Dermis microvascular lymphatic vessel endothelial cell (primary cell): ENCODE measurements around the gene MGAT3. TPM values are rescaled to one million over a fixed set of nuclear protein-coding genes. Genes with fewer than 3 reads are reported as not detected.
"Not testable (repeated sequence)": the region's sequence is repeated elsewhere in the genome, so short reads cannot be mapped to it uniquely, and the experiment has no call there.

Experiments
- DNase-seq, 2 donors: peaks; one replicate each; pipeline versions ENCODE4 v3.0.0 to v3.0.0-alpha.2; 2010; ENCODE audit warnings: low read depth in 2 of 2
- total RNA-seq: library from RNA; depleted of rRNA; stranded (reverse); fragments of >200 nt; gene quantifications from 2 replicates; pipeline ENCODE4 v1.2.1, GENCODE V29; 2014

Gene MGAT3
- total RNA-seq, 1 donor from 2014 or later, result not detected

DNA sequence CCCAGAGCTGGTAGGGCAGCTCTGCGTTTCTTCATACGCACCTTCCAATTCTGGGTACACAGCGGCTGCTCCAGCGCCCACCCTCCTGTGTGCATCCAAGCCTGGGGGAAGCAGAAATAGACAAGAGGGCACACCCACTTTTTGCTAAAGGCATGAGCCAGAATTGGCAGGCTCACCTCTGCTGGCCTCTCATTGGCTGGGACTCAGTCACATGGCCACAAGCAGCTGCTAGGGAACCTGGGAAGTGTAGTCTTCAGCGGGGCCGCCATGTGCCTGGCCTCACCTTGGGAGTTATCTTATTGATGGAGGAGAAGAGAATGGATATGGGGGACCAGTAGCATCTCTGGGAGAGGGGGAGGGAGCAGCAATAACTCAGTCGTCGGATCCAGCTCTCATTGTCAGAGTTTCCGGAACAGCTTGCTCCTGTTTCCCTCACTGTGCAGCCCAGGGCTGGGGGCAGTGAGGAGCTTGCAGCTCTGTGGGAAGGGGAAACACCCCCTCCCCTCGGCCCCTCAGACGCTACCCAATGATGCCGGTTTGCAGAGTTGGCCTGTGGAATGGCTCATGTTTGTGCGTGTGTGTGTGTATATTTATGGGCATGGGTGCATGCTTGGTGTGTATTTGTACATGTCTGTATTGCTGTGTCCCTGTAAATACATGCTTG lies 33.5 kb downstream of the MGAT3 start:
- peak; percentile 28 to 63 for DNase-seq

DNA sequence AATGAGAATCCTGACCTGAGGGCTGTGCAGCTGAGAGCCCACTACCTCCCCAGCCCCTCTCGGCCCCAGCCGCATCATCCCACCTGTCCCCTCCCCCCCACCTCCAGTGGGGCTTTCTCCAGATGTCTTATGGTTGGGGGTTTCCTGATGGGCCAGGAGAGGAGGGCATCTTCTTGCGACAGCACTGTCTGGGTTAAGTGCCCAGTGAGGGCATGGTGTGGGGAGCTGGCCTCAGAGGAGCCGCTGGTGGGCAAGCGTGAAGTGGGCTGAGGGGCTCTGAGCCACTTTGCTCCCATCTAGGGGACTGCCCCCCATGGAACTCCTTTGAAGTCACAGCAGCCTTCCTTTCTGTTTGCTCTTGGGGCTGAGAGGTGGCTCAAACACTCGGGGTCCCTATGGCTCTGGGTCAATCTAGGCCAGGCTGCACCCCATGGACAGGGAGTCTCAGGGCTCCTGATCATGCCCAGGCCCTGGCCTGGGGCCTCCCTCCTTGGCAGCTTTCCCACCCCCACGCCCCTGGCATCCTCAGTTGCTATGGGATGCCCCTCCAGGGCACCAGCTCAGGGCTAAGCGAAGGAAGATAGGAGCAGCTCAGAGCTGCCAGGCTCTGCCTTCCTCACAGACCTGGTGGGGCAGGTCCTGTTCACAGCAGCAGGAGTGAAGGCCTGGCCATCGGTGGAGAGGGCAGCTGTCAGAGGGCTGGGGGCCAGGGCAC lies 34.3 kb downstream of the MGAT3 start:
- no peak for DNase-seq

DNA sequence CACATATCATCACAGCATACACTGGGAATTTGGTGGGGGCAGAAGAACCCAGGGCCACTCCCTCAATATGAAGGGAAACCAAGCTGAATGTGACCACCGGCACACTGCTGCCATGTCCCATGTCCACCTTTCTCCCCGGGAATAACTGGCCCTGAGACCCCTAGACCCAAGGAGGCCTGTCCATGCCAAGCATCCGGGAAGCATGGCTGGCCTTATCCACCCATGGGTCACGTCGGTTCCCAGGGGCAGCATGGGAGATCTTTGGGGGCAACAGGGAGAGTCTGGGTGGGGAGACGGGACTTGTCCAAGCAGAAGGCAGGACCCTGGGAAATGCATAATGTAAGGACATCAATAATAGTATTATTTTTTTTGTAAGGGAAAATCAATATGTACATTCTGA lies 34.9 kb downstream of the MGAT3 start:
- DNase-seq, result no peak

DNA sequence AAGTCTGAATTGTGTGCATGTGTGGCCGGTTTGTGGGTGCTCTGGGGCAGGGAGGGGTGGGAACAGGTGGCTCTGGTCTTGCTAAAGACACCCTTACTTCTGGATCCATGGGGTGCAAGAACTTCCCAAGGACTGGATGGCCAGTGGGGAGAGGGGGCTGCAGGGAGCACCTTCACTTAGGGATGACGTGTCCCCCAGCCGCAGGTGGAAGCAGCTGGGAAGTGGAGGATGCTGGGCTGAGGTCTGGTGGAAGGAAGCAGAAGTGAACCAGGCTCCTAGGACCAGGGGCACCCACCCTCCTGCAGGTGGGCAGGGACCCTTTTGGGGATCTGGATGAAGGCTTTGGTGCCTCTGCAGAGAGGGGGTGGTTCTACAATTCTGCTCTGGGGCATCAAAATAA lies 35.4 kb downstream of the MGAT3 start:
- no peak for DNase-seq

DNA sequence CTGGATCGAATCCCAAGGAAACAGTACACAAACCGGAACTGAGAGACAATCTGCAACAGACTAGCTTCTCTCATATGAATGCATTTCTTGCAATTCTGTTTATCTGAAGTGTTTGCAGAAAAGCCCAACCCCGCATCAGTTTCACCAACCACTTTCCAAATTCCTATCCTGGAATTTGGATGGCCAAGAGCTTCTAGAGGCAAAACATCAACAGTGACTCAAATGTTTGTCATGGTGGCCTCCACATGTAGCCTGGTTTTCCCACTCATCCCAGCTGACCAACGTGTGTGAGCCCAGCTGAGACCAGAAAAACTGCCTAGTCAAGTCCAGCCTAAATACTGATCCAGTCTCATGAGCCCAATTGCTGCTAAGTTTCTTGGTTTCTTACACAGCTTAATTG lies 36.9 kb downstream of the MGAT3 start:
- DNase-seq, result no peak

DNA sequence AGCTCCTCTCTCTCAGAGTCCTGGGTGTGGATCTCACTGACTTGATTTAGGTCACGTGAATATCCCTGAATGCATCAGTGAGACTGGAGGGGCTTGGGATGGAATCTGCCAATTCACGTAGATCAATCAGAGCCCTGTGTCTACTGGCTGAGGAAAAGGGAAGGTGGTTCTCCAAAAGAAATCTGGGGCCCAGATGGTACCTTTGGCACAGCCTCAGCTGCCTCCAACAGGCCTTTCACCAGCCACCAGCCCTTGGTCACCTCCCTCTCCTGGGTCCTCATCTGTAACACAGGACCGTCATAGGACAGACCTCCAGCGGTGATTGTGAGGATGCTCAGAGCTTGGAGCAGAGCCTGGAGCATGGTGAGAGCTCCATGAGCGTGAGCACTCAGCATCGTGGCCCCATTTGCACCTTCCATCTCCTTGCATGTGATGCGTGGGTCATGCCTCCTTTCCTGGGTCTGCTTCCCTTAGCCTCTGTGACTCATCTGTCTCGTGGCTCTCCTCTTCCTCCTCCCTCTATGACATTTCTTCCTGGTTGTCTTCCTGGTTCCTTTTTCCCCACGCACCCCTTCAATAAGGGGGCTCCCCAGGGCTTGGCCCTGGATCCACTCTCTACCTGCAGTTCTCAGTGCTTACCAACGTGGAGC lies 37.8 kb downstream of the MGAT3 start:
- no peak for DNase-seq

DNA sequence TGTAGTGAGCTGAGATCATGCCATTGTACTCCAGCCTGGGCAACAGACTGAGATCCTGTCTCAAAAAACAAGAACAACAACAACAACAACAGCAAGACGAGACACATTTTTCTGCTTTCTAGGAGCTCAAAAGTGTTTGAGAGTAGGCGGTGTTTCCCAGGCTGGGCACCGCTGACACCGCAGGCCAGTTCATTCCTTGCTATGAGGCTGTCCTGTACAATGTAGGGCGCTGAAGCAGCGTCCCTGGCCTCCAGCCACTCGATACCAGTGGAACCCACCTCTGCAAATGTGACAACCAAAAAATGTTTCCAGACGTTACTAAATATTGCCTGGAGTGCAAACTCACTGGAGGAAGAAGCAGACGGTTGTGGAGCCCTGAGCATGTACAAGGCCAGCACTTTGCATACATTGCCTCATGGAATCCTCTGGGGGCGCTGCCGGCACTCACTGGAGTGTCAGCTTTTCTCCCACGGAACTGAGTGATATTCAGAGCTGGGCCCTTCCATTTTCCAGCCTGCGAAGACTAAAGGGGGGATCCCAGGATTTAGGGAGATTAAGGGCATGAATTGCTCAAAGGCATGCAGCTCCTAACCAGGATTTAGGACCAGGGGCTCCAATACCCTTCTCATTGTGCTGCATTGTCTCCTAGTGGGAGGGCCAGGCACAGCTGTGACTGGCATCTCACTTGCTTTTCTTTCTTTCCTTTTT lies 39.5 kb downstream of the MGAT3 start:
- peak; percentile 47 to 73 for DNase-seq

DNA sequence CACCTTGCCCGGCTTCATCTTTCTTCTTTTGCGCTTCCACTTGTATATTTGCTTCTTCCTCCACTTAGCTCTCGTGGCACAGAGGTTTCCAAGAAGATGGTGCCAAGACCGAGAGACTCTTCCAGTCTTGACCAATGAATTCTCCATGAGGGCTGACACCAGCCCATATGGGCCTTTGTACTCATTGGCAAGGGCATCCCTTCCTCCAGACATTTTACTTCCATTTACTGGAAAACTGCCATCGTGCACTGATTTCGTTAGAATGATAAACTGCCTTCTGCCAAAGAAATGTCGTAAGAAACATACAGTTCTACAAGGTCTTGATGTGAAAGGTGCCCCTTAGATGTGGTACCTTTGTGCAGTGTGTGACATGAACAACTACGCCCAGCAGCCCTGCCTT lies 40.6 kb downstream of the MGAT3 start:
- DNase-seq, result no peak

DNA sequence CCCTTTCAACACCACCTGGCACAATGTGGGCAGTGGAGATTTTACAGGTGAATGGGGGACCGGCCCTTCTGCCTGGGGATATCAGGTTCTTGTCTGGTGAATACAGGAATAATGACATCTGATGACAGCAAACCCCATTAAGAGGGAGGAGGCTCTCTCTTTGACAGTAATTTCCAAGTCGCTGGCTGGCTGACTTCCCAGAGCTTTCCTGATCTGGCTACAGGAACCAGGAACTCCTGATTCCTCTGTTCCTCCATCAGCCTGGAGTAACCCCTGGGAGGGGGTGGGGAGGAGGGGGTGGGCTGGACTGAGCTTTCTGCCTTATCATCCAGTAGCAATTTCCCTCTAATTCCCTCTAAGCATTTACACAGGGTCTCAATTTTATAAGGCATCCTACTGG lies 41.6 kb downstream of the MGAT3 start:
- peak in 1 of 2 donors; percentile 65 for DNase-seq

DNA sequence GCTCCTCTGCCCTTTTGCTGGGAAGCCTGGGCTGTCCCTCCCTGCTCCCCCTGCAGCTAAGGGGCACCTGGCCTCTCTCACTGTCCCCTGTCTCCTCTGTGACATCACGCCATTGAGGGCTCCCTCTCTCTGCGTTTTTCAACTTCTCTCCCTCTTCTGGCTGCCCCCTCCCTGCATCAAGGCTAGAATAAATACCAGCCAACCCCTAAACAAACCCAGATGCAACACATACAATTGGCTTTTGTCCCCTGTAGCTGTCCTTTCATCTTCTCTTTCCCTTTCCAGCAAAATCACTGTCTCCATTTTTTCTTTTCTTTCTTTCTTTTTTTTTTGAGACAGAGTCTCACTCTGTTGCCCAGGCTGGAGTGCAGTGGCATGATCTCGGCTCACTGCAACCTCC lies 42.0 kb downstream of the MGAT3 start:
- DNase-seq, result no peak

DNA sequence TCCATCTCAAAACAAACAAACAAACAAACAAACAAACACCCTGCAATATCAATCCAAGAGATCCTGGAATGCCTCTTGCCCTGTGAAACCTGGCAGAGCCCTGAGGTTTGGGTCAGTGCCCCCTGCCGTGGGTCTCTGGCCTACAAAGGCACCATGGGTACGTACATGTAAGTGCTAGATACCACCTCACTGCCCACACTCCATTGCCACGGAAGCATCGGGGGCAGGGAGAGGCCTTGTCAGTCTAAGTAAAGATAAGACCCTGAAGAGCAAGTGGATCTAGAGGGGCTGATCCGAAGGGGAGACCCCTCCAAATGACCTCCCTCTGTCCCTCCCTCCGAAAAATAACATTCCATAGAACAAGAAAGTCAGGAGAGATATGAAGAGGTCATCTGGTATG lies 43.3 kb downstream of the MGAT3 start:
- DNase-seq, result no peak

DNA sequence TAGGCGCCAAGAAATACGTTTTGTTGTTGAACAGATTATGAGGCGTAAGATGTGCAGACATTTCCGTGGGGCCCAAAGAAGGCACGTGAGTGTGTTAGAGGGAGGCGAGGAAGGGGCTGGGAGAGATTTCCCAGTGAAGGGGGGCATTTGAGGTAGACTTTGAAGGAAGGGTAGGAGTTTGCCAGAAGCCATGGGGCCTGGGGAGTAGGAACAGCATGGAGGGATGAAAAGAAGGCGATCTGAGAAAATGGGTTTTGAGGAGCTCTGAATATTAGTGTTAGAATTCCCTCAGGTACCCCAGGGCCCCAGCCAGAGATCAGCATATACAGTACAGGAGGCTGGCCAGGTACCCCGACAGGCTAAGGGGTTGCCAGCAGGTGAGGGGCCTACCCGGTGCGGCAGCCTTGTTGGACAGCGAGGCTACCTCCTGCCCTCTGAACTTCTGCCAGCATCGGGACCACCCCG lies 44.9 kb downstream of the MGAT3 start:
- no peak for DNase-seq

DNA sequence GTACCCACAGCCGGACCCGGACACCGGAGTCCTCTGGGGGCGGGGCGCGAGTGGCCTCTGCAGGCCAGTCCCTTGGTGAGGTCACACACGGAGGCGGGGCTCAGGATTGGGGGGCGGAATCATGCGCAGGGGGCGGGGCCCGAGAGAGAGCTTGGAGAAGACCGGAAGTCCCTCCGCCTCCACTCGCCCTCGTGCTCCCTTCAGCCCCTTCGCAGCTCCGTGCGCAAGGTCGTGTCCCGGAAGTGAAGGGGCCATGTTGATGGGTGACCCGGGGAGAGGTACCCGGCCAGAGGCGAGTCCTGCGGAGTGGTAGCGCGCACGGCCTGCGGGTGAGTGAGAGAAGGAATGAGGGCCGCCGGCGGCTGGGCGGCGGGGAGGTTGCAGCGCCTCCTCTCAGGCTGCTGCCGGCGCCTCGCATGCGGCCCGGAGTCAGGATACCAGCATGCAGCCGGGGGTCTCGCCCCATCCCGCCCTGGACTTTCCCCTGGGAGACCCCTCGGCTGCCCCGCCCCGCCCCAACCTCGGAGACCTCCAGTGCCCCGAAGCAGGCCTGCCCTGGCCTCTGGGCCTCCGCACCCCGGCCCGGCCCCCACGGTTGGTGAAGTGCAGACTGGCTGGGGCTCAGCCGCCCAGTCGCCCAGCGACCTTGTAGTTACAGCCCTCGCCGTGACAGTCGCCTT lies 45.4 kb downstream of the MGAT3 start, which contains the start of gene MIEF1:
MIEF1 (plus strand) TSS at position 182 of the 680 bp plus-strand sequence. CDS start 9,005 bp downstream, outside the sequence.
- DNase-seq, result peak; percentile 82 to 94

DNA sequence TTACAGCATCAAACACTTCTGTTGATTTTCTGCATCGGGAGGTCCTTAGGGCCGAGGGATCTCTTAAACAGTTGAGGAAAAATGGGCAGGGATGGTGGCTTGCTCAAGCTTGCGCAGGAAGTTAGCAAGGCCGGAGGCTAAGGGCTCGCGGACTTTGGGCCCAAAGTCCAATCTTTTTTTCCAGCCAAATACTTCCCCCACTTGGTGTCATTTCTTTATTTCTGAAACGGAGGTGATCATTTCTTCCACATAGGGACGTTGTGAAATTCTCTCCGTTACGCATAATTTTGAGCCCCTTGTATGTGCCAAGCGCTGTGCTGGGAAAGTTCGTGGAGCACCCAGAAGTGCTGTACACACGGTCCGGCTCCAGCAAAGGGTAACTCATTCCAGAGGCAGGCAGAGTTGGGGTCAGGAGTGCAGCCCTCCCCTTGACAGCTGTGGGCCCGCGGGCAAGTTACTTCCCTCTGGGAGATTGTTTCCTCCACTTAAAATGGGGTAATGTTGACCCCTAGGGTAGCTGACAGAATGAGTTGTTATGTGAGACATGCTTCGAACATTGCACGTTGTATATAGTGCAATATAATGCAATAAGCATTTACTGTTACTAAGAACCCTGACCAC lies 46.1 kb downstream of the MGAT3 start:
- DNase-seq, result no peak

DNA sequence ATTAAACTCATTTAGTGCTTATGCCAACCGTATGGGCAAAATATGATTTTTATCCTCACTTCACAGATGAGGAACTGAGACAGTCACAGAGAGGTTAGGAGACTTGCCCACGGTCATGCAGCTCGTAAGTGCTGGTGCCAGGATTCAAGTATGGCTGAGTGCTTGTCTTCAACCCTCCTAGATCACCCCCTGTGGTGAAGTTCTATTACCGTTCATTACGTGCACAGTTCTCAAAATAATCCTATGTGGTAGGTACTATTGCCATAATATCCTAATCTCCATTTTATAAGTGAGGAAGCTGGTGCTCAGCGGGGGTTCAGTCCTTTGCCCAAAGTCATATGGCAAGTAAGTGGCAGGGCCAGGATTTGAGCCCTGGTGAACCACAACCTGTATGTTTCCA lies 46.8 kb downstream of the MGAT3 start:
- no peak for DNase-seq

DNA sequence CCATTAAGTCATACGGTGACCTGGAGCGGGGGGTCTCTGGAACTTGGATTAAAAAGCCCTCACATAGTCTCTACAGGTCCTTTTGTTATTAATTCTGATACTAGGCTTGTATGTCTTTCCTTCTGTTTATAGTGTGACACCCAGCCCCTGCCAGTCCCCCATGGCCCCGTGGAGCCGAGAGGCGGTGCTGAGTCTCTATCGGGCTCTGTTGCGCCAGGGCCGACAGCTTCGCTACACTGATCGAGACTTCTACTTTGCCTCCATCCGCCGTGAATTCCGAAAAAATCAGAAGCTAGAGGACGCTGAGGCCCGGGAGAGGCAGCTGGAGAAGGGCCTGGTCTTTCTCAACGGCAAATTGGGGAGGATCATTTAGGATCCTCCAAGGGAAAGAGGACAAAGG lies 47.3 kb downstream of the MGAT3 start:
- no peak for DNase-seq

DNA sequence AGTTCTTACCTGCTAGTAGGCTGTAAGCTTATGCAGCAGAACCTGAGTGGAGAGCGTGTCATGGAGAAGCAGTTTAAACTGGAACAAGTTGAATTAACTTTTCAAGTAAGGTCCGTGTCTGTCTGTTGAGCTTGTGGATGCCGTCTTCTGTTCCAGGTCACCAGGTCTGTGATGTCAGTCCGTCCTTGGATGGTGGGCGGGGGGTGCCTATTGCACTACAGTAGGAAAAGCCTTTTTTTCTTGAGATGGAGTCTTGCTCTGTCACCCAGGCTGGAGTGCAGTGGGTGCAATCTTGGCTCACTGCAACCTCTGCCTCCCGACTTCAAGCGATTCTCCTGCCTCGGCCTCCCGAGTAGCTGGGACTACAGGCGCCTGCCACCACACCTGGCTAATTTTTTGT lies 50.2 kb downstream of the MGAT3 start:
- DNase-seq, result not testable (repeated sequence)

DNA sequence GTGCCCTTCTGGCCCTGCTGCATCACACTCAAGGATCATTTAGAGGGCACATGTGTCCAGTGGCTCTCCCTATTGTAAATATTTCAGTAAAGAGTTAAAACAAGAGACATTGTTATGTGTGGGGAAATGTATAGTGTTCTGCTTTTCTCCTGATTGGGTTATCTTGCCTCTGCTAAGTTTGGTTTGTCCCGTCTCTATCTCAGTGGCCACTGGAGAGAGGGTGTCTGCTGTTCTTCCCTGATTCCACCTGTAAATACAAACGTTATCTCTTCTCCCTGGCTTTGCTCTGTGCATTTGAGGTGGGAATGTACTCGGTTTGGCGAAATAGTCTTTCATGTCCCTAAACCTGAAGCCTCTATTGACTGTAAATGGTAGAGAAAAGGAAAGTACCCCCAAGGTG lies 51.6 kb downstream of the MGAT3 start:
- no peak for DNase-seq

DNA sequence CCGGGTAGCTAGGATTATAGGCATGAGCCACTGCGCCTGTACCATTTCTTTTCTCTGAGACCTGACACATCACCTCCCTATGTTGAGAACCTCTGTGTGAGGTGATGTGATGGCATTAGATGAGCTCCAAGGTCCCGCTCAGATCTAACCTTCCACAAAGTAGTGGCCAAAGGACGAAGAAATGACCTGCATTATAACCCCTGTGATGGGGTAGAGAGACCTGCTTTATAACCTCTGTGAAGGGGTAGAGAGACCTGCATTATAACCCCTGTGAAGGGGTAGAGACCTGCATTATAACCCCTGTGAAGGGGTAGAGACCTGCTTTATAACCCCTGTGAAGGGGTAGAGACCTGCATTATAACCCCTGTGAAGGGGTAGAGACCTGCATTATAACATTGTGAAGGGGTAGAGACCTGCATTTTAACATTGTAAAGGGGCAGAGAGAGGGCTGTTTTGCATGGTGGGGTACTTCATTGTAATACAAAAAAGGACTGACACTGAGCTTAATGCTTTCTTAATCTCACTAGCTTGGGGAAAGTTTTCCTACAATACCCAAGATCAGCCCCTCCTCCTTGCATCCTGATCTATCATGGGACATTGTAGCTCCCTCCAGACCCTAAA lies 53.8 kb downstream of the MGAT3 start:
- DNase-seq, result no peak

DNA sequence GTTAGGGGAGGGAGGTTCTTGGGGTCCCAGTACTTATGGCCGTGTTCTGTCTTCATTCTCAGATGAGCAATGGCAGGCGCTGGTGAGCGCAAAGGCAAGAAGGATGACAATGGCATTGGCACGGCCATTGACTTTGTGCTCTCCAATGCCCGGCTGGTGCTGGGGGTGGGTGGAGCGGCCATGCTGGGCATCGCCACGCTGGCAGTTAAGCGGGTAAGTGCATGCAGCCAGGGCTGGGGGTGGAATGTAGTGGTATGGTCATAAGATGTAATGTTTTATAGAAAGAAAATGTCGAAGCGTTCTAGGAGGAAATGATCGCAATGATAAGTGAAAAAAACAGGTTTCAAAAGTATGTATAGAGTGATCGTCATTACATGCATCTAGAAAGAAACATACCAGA lies 54.4 kb downstream of the MGAT3 start:
- DNase-seq, result no peak

DNA sequence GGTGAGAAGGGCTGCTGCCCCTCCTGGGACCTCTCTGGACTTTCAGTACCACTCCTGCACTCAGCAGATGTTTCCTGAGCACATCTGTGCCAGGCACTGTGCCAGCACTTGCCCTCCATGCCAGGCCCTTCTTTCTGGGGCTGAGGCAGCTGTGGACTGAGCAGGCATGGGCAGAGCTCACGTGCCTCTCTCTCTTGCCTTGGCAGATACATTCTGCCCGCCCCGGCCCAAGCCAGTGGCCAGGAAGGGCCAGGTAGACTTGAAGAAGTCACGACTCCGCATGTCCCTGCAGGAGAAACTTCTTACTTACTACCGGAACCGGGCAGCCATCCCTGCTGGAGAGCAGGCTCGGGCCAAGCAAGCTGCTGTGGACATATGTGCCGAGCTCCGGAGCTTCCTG lies 55.2 kb downstream of the MGAT3 start:
- DNase-seq, result no peak
